ENCODE results near the gene FAM181A.

FAM181A gene

DNA sequence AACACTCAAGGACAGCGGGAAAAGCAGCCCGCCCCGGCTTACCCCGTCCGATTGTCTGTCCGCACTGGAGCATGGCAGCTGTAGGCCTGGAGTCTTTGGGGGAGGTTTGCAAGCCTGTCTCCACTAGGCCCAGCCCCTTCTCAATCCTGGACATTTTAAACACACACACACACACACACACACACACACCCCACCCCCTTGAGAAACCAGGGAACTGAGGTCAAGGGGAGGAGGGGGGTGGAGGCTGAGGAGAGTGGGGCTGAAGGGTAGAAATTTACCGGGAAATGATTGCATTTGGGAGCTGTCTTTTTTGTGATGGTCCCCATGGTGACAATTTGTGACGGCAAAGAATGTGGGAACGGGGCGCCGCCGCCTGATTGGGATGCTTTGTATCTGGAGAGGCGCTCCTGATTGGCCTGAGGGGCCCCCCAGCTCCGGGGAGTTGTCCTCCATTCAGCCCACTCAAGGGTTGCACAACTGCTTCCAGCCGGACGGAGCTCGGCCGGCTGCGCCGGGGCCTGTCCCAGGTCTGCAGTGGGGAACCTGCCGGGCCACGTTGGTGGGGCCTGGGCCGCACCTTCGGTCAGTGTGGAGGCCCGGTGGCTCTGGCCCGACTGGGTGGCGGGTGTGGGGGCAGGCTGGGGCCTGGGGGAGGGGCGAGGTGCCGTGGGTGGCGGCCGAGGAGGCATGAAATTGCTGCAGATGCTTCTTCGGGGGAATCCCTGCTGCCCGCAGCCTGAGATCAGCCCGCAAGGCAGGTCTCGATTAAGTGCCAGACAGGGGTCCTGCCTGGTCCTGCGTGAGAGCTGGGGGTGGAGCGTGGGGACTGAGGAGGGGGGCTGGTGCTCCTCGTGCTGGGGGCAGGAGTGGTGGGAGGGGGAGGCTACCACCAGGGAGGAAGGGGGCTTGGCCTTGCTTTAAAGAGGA, at the start of gene FAM181A:
Gene FAM181A, plus strand, starts transcription at position 472 of the 927 bp plus-strand sequence. CDS start 942 bp downstream, outside the sequence.
- DNase-seq: no peak

DNA sequence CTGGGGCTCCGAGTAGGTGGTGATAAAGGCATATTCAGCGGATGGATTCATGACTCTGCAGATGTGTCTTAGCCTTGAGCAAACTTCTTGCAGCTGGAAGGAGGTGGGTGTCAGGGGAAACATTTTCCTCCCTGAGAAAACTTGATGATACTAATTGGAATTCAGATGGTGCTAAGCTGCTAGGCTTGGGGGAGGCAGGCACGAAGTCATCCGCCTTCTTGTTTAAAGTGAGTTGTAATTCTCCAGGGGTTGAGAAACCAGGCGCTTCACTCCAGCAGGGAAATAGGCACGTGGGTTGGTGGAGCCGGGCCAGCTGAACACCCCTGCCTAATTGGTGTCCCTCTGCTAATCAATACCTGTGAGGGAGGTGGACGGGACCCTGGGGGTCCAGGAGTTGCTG, 48.9 kb upstream of the FAM181A start:
- no peak for DNase-seq

DNA sequence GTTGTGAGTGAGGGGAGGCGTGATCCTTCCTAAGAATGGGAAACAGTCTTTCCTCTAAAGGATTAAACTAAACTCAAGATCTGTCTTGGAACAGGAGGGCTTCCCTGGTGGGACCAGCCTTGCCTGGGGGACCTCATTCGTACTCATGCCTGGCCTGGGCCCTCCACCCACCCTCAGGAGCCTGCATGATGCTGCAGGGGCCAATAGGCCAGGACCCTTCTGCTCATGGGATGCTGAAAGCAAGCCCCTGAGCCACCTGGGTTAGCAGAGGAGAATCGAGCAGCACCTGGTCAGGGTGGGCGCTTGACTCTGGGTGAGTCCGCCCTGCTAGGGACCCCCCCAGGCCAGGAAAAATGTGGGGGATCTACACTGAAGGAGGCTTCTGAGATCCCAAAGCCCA, 48.3 kb upstream of the FAM181A start:
- DNase-seq: no peak

DNA sequence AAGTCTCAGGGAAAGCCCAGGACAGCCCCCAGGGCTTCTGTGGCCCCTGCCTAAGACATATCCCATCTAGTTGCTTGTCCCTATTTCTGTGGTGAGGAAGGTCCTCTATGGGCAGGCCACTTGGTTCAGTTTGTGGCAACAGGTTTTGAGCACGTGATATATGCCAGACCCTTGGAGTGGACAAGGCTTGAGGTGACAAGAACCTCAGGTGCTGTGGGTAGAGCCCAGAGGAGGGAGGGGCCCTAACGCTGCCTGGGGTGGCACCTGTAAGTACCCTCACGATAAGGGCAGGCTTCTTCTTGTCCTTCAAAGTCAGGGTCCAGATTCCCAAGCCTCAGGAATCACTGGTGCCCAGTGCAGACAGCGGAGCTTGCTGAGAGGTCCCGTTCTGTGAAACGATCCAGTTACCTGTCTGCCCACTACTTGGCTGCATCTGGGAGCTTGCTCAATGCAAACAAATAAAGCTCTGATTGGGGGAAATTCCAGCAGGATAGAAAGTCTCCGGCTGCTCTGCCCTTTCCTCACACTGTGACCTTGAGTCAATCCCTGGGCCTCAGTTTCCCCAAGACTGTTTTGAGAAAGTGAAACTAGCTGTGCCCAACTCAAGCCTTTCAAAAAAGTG, 47.7 kb upstream of the FAM181A start:
- no peak for DNase-seq

DNA sequence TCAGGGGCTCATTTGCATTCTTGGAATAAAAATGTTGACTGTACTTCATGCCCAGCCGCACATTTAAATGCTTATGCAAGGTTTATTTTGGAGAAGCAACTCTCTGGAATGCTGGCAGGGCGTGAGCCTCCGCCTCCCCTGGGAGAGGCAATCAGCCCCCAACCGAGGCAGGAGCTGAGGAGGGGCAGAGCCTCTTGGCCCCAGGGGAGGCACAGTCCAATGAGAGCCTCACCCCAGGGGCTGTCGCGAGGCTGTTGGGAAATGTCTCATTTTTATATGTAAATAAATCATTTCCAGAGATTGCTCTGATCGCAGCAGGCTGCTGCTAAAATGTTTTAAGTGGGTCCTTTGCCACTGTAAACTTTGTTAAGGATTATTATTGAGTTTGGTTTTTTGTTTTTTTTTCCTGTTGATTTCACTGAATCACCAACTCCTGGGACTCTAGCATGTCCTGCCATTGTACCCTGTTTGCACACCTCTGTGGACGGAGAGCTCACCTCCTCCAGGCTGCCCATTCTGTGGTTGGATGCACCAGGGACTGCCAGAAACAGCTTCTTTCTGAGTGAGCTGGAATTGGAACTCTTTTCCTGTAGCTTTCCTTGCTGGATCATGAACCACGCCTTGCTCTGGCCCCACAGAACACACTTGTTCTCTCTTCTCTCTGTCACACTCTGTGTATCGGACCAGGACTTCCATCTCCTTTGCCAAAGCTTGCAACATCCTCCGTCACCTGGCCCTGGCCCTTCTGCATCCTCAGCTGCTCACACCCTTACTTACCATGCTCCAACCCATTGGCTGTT, 46.9 kb upstream of the FAM181A start:
- DNase-seq: no peak

DNA sequence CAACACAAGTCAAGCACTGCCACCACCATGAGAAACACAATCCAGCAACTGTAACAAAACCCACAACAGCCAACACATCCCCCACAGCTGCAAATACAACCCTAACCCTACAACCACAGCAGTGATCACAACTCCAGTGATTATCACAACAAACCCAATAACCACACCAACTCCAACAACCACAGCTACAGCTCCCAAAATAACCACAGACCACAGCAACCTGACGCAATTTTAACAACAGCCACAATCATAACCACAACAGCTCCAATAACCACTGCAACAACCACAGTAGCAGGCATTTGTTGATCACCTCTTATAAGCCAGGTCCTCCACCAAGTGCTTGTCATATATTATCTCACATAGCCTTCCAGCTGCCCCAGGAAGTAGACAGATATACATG, 42.2 kb upstream of the FAM181A start:
- no peak for DNase-seq

DNA sequence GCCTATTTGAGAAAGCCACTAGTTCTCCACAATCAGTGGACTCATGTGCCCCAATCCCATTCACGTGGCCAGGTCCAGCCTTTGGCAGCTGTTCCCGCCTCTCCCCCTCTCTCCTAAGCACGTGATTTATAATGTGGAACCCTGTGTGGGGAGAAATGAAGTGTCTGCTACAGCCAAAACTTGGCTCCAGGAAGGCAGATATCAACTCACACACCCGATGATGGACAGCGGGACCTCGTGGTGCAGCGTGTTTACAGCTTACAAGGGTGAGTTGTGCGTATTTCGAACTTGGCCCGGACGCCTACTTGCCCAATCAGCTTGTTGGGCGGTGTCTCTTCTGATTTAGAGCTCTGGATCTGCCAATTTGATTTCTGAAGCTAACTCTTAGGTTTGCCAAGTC, 38.1 kb upstream of the FAM181A start:
- DNase-seq: no peak

DNA sequence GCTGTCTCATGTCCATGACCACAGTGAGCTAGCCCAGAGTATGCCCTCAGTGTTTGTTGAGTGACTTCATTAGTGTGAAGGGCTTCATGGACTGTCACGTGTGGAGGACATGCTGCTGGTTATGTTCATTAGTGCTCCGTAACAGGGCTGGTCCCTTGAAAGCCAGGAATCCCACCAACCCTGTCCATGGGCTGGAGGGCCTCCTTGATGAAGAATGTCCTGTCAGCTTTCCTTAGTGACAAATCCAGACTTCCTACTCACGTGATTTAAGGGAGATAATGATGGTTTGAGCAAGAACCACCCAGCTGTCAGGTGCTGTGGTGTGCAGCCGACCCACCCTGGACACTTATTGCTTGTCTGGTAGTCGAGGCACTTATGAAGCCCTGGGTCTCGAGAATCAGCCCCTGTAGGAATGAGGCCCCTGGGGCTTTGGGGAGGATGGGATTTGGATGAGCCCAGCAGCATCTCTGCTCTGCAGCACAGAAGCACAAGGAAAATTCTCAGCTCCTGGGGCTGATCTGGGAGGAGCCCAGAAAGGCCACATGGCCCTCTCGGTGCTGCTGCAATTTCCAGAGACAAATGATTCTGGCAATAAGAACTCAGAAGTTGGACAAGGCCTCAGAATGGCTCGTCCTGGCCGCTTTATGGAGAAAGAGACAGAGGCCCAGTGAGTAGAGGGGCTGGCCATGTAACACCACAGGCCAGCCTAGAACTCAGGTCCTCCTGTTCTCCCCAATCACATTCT, 37.2 kb upstream of the FAM181A start:
- DNase-seq: no peak

DNA sequence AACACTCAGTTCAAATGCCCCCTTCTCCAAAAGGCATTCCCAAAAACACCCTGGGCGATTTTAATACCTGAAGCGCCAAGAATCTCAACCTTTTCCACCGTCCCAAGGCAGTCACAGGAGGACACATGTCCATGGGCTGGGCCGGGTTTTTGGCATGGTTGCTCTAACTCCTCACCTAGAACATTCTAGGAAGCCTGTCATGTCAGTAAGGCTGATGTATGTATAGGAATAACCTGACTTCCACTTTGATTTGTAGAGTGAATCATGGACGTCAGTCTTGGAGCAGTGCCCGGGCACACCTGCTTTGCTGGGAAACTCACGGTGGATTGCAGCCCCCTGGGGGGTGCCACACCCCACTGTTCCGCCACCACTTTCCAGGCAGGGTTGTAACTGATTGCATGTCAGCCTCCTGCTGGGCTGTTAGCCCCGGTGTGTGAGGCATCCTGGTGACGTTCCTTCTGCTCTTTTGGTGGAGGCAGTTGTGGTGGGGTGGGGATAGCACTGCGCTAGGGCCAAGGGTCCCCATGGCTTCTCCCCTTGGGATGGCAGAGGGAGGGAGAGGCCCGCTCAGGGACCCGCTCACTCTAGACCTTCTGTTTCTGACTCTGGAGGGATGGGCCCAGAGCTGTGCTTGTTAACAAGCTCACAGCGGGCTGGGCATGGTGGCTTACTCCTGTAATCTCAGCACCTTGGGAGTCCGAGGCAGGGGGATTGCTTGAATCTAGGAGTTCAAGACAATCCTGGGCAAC, 35.2 kb upstream of the FAM181A start:
- no peak for DNase-seq

DNA sequence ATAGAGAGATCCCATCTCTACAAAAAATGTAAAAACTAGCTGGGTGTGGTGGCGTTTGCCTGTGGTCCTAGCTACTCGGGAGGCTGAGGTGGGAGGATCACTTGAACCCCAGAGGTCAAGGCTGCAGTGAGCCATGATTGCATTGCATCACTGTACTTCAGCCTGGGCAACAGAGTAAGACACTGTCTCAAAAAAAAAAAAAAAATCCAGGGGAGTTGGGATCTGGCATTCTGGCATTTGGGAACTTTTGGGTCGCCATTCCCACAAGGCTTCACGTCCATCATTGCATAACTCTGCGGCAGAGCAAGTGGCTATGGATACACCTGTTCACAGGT, 34.7 kb upstream of the FAM181A start:
- no peak for DNase-seq

DNA sequence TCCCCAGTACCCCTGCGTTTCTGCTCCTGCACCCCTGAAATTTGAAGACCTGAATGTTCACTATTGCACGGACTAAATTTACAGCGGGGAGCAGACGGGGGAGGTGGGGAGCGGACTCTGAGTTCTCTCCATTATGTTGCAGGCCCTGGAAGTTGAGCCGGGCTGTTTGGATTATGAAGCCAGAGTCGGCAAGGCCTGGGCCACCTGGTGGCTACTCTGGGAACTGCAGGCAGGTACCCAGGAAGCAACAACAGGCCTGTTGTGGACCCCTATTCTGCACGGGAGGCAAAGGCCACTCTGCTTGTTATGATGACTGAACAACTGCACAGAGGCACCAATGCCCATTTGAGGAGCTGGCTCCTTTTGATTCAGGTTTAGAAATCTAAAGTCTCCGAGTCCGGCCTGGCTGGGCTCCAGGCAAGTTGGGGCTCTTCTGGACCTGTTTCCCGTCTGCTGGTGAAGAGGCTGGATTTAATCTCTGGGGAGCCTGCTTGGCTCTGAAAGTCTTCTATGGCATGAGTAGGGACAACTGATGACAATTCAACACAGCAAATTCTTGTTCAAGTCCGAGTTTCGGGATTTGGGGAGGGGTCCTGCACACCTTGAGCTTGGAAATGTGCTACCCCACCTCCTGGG, 34.1 kb upstream of the FAM181A start:
- peak; percentile 78 for DNase-seq

DNA sequence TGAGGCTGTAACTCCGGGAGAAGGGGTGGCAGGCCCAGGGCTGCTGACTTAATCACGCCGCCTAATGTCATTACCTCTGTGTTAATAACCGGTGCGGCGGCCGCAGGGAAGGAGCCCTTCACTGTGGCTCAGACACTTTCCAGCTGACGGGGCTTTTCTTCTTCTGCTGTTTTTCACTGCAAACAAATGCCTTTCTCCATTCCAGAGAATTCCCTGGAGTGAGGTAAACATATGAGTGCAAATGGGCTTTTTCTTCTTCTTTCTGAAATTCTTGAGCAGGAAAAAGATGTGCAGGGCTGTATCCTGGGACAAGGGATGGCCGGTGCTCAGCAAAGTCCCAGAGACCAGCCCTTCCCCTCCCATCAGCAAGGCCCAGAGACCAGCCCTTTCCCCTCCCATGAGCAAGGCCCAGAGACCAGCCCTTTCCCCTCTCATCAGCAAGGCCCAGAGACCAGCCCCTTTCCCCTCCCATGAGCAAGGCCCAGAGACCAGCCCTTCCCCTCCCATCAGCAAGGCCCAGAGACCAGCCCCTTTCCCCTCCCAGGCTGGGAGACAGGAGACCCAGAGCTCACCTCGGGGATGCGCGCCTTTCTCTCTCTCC, 33.4 kb upstream of the FAM181A start:
- DNase-seq: peak; percentile 40

DNA sequence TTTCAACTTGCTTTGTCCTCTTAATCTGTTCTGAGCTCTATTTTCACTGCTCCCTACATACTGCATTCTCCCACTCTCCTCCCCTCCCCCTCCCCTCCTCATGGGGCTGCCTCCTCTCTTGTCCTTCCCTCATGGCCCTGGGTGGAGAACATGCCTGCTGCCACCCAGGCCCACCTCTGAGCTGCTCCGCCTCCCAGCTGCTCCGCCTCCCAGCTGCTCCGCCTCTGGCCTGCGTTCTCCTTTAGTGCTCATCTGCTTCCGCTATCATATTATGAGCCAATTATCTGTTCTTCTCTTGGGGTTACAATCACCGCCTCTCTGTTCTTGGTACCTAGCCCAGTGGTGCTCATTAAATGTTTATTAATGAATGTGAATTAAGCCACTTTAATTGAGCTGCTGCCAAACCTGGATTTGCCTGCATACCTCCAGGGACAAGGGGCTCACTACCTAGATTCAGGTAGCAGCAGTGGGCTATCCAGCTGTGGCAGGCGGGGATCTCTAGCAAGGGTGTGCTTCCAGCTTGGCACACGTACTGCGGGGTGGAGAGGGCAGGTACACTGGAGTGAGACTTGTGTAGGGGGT, 32.0 kb upstream of the FAM181A start:
- DNase-seq: no peak

DNA sequence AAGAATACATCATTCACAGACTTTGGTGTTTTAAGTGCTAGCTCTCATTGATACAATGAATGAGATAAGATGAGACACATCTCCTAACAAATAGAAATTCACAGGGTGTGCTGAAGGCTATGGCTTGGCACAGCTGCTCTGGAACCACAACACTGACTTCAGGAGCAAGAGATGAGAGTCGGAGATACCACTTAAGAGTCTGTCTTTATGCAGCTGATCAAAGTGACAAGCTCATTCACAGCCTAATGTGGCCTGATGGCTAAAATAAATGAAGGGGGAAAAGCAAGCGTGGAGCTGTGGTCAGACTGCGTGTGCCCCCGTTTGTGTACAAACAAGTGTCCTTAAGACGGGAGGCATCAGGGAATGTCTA, 29.7 kb upstream of the FAM181A start:
- DNase-seq: no peak

DNA sequence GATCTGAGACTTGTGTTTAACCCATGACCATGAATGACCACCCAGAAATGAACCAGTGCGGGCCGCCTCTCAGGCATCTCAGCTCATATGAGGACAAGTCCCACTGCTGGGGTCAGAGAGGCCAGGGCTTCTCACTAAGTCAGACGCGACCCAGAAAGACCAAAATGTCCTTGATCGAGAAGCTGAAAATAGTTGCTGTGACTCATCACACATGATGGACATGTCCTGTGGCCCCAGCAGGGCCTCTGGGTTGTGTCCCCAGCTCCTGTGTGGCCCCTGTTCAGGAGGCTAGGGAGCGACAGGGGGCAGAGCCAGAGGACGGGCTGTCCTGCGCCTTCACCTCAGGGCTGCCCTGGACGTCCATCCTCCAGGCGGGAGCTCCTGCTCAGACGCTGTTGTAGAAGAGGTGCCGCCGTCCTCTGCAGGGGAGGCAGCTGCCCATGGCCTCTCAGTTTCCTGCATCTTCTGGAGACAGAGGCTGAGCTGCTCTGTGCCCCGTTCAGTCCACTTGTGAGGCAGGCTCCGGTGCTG, 29.0 kb upstream of the FAM181A start:
- no peak for DNase-seq

DNA sequence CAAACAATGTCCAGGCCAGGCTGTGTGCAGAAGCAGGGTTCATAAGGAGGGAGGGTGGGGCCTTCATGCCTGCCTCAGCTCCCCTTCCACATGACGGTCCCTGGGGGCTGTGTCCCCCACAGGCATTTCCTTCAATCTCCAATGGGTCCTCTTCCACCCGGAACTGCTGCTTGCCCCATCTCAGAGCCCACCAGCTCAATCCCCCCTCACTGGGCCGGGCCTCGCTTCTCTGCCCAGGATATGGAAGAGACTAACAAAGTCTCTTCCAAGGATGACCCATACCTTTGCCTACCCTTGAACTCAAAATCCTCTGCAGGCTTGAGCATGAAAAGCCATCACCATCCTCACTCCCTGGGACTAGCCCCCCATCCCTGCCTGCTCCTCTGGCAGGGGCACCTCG, 28.4 kb upstream of the FAM181A start:
- no peak for DNase-seq

DNA sequence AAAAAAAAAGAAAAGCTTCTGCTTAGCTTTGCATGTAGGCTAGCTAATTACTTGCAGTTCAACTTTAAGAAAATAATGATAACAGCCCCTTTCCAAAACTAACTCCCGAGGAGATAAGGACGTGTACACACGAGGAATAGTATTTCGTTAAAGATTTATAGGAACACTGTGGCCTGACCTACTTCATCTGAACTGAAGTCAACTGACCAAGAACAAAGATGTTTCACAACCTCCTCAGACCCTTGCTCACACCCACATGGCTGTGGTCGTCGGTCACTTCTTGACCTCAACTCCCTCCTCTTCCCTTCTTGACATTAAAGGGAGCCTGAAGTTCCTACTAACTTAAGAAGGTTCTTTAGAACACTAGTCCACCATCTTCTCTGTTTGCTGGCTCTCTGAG, 25.3 kb upstream of the FAM181A start:
- DNase-seq: no peak

DNA sequence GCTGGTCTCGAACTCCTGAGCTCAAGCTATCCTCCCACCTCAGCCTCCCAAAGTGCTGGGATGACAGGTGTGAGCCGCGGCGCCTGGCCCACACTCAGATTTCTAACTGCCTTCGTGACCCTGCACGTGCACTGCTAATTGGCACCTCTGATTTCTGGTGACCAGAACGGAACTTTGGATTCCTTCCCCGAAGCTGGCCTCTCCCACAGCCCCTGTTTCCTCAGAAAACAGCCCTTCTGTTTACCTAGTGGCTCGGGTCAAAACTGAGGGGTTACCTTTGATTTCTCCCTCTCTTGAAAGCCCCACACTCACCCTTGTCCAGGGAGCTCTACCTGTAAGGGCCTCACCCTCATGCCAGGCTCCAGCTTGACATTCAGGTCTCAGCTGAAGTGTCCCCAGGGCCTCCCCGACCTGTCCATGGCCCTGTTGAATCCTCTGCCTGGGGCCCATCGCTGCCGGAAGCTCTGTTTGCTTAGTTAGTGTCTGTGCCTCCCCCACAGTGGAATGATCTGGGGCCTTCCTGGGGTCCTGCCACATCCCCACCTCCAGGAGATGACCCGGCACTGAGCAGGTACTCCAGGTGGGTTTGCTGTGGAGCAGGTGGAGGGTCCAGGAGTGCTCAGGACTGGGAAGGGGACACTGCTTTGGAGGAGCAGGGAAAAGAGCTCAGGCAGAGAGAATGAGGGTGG, 24.4 kb upstream of the FAM181A start:
- DNase-seq: no peak

DNA sequence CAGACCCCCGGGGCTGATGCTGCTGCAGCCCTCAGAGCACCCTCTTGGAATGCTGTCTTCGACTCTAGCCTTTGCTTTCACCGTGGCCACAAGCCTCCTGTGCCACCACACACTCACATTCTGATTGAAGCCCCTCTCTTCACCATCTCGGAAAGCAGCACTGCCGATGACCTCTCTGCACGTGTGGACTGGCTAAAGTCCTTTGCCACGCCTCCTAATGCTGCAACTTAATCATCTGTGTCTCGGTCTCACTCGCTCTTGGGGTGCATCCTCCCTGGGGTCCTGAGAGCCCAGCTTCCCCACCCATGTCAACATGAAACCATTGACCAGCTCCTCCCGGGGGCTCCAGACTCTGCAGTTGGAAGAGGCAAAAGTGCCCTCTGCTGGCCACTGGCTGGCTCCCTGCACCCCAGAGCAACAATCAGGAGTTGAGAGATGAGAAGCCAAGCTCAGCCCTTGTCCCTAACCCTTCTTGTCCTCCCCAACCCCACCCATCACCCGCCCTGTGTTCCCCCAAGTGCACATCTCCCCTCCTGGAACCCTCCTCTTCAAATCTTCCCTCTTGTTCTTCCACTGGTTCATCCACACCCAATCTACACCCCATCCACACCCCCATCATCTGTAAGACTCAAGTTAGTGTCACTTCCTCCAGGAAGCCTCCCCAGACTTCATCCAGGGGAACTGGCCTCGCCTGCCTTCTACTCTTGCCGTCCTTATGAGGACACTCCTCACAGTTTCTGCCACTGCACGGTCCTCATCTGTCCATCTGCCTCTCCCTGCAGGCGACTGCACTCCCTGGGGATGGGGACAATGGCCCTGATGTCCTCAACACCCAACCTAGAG, 23.6 kb upstream of the FAM181A start:
- no peak for DNase-seq
